GM12878 (cell line): ENCODE results near the gene QPRT. TPM values are rescaled to one million over a fixed set of nuclear protein-coding genes. Genes with fewer than 3 reads are reported as not detected.

ENCODE experiments used
- ATAC-seq: fragments of 200-7000 bp; cut with Tn5 transposase; 3 replicates; pipeline ENCODE4 v1.9.1; 2020; ENCODE audit warnings: mild to moderate bottlenecking, moderate library complexity
- BruUV-seq: library from RNA; stranded (reverse); fragments of 400-500 nt; replicated peaks from 2 replicates; lab custom pipeline; 2021; lab: Mats Ljungman, UMichigan
- CTCF ChIA-PET: fragments of 300-600 bp; sonication (Branson Sonifier 250); formaldehyde crosslinking; extraction: SDS; loops from one replicate; lab custom pipeline; 2021; ENCODE audit warnings: inconsistent platforms; lab: Yijun Ruan, JAX
- POLR2A ChIA-PET: fragments of 350-600 bp; formaldehyde crosslinking; extraction: SDS; loops from one replicate; lab custom pipeline; 2021; ENCODE audit warnings: inconsistent platforms; lab: Charles Lee
- RAD21 ChIA-PET: fragments of 300-600 bp; sonication (Branson Sonifier 250); formaldehyde crosslinking; loops from one replicate; lab custom pipeline; 2023; ENCODE audit warnings: antibody characterized with exemption; ENCODE audit not compliant: unreplicated experiment; lab: Charles Lee
- SMC1A ChIA-PET: fragments of 300-600 bp; sonication (Branson Sonifier 250); formaldehyde crosslinking; loops from one replicate; lab custom pipeline; 2023; ENCODE audit not compliant: unreplicated experiment, uncharacterized antibody; lab: Charles Lee
- DNase-seq: peaks from one replicate; pipeline ENCODE4 v3.0.0-alpha.2; 2011; ENCODE audit warnings: low read depth, low spot score
- FAIRE-seq: peaks from 3 replicates; lab custom pipeline; 2011; peaks lifted over from hg19 to GRCh38; lab: Jason Lieb, UNC
- H2AFZ ChIP-seq: 2 replicates; pipeline ENCODE4 v1.6.0; 2011; ENCODE audit warnings: low read depth, low read length, control low read depth; ENCODE audit not compliant: control insufficient read depth
- H3K27ac ChIP-seq: 2 replicates; pipeline ENCODE4 v1.5.1; 2011; ENCODE audit warnings: control low read depth; ENCODE audit not compliant: control insufficient read depth, insufficient read depth
- H3K27me3 ChIP-seq, 2 experiments: replicated peaks in 1 of 2; 2 replicates each; pipeline versions ENCODE4 v1.6.0 to v1.6.1; 2011; ENCODE audit warnings: low read length in 1 of 2; ENCODE audit not compliant: control insufficient read depth in 2 of 2, insufficient read depth in 2 of 2
- H3K36me3 ChIP-seq, 2 experiments: 2 replicates each; pipeline ENCODE4 v1.5.1; 2011; ENCODE audit warnings: low read length in 1 of 2; ENCODE audit not compliant: control insufficient read depth in 2 of 2, insufficient read depth in 2 of 2
- H3K4me1 ChIP-seq: 2 replicates; pipeline ENCODE4 v1.6.1; 2011; ENCODE audit warnings: mild to moderate bottlenecking, low read length, moderate library complexity, mixed read lengths; ENCODE audit not compliant: control insufficient read depth, insufficient read depth
- H3K4me2 ChIP-seq: 2 replicates; pipeline ENCODE4 v1.6.0; 2011; ENCODE audit warnings: control low read depth; ENCODE audit not compliant: control insufficient read depth, insufficient read depth
- H3K4me3 ChIP-seq: fragments of 200-600 bp; sonication (generic); 2 replicates; pipeline ENCODE4 v1.5.1; 2016
- H3K79me2 ChIP-seq: 2 replicates; pipeline ENCODE4 v1.6.0; 2011; ENCODE audit warnings: low read length; ENCODE audit not compliant: control insufficient read depth, insufficient read depth
- H3K9ac ChIP-seq: 2 replicates; pipeline ENCODE4 v1.8.0; 2011; ENCODE audit warnings: low read length, control low read depth, mixed read lengths; ENCODE audit not compliant: control insufficient read depth, insufficient read depth
- H3K9me3 ChIP-seq: replicated peaks from 3 replicates; pipeline ENCODE4 v1.5.1; 2011; ENCODE audit warnings: mild to moderate bottlenecking, low read length; ENCODE audit not compliant: control insufficient read depth, insufficient read depth
- H4K20me1 ChIP-seq: 2 replicates; pipeline ENCODE4 v1.6.0; 2011; ENCODE audit not compliant: control insufficient read depth, insufficient read depth
- CHD1 ChIP-seq: IDR thresholded peaks from 2 replicates; pipeline ENCODE4 v1.6.1; 2012; ENCODE audit warnings: low read depth, low read length, improper control_type of control experiment
- CREM ChIP-seq: IDR thresholded peaks from 2 replicates; pipeline ENCODE4 v1.6.1; 2014; ENCODE audit warnings: antibody characterized with exemption, low read depth
- E2F4 ChIP-seq: IDR thresholded peaks from 2 replicates; pipeline ENCODE4 v1.6.1; 2012; ENCODE audit warnings: low read depth, low read length, improper control_type of control experiment
- ETV6 ChIP-seq, 2 experiments: fragments of 450-650 bp in 1 of 2; IDR thresholded peaks in 1 of 2; conservative IDR thresholded peaks in 1 of 2; 2 replicates each; pipeline ENCODE4 v1.6.1; 2014; ENCODE audit warnings: antibody characterized with exemption in 1 of 2, borderline replicate concordance in 1 of 2, low read depth in 1 of 2, mild to moderate bottlenecking in 1 of 2, moderate library complexity in 1 of 2
- KLF5 ChIP-seq: fragments of 450-650 bp; IDR thresholded peaks from 2 replicates; pipeline ENCODE4 v1.6.1; 2014; ENCODE audit warnings: mild to moderate bottlenecking; ENCODE audit not compliant: partially characterized antibody
- PML ChIP-seq: IDR thresholded peaks from 2 replicates; pipeline ENCODE4 v1.6.1; 2012; ENCODE audit warnings: low read length, inconsistent platforms
- RUNX3 ChIP-seq: IDR thresholded peaks from 2 replicates; pipeline ENCODE4 v1.6.1; 2012; ENCODE audit warnings: low read length, inconsistent platforms
- SIN3A ChIP-seq: IDR thresholded peaks from 2 replicates; pipeline ENCODE4 v1.6.1; 2012; ENCODE audit warnings: low read depth, low read length, improper control_type of control experiment
- SUZ12 ChIP-seq: fragments of 200-600 bp; sonication (generic); IDR thresholded peaks from one replicate; pipeline ENCODE4 v1.6.1; 2018; ENCODE audit warnings: antibody characterized with exemption, mild to moderate bottlenecking; ENCODE audit not compliant: unreplicated experiment
- TBL1XR1 ChIP-seq: IDR thresholded peaks from 2 replicates; pipeline ENCODE4 v1.6.1; 2012; ENCODE audit warnings: low read depth, low read length, improper control_type of control experiment
- WRNIP1 ChIP-seq: IDR thresholded peaks from 2 replicates; pipeline ENCODE4 v1.6.1; 2011; ENCODE audit warnings: low read depth, low read length, improper control_type of control experiment, borderline replicate concordance
- ZNF384 ChIP-seq: IDR thresholded peaks from 2 replicates; pipeline ENCODE4 v1.6.1; 2012; ENCODE audit warnings: low read depth, mild to moderate bottlenecking, low read length, improper control_type of control experiment, borderline replicate concordance
- ZZZ3 ChIP-seq: IDR thresholded peaks from 2 replicates; pipeline ENCODE4 v1.6.1; 2011; ENCODE audit warnings: low read depth; ENCODE audit not compliant: control insufficient read depth, insufficient read length
- WGBS: methylation state at CpG from one replicate; pipeline ENCODE4 v1.1.6; 2016; ENCODE audit warnings: low lambda C conversion rate; ENCODE audit not compliant: insufficient replicate concordance, insufficient coverage; ENCODE audit errors: missing lambda C conversion rate; 5-methylcytosine and 5-hydroxymethylcytosine counted together
- in situ Hi-C: fragments of 300-500 bp; cut with MboI; formaldehyde crosslinking; loops from 9 replicates; pipeline ENCODE4 v1.14.3; 2018; ENCODE audit warnings: mixed read lengths
- intact Hi-C: fragments of 100-400 bp; cut with micrococcal nuclease; formaldehyde crosslinking; loops from one replicate; pipeline ENCODE4 v1.14.2; 2022; ENCODE audit not compliant: unreplicated experiment
- polyA plus RNA-seq, 11 experiments: library from polyadenylated mRNA; depleted of rRNA in 4 of 11; unstranded in 6 of 11; stranded (reverse) in 5 of 11; fragments of >200 nt; fragmentation: Nextera tagmentation in 4 of 11; fragmentation: Illumina TruSeq in 1 of 11; extraction: Ambion mirVana in 4 of 11; extraction: Trizol in 1 of 11; gene quantifications; 1 replicate in 1 of 11; 2 replicates in 10 of 11; pipeline versions ENCODE4 v1.2.1 to v1.2.3, GENCODE V29; 2011 to 2016; ENCODE audit warnings: inconsistent platforms in 2 of 11, missing spikeins in 2 of 11, low read depth in 1 of 11
- total RNA-seq, 4 experiments: library from RNA; depleted of rRNA in 3 of 4; stranded (reverse); fragments of >200 nt in 3 of 4; fragmentation: Illumina TruSeq in 1 of 4; extraction: Trizol in 1 of 4; gene quantifications; 2 replicates each; pipeline versions ENCODE4 v1.2.1 to v1.2.3, GENCODE V29; 2013 to 2021

QPRT gene
- total and polyA plus RNA-seq, 10 of the 15 experiments (the other 5 are each of a cell fraction or from before 2014, with no cell fraction given): 2.7 to 43.0 (median 31.3) TPM

- no peak for DNase-seq
- in situ Hi-C loops: no loop called here
- Histone ChIP-seq H3K27ac (no peak overlapping the region), H3K4me1 (peaks cover 21% of the 10 kb centered on the region)
- intact Hi-C loops: no loop called here
- 93% methylated on average over 9 of the region's 9 CpGs for WGBS
- TF ChIP-seq ZZZ3: no peak
- no peak for TF ChIP-seq ZNF384
- TF ChIP-seq, all 136 proteins: peak for 0
- H3K36me3 ChIP-seq: peaks cover 0 to 2% of the 10 kb centered on the region in 2 experiments; a peak in 3 of 4 replicates
- no peak overlapping the region for H3K9ac ChIP-seq
- ChIA-PET RAD21 (interaction anchor here (0.7 to 1.0 kb wide), 2 partner anchors 8 to 20 kb away, joined by 3 read pairs; no protein-coding TSS in a partner anchor), CTCF (interaction anchor here (1.0 to 2.1 kb wide), 3 partner anchors 11 to 17 kb away, joined by 3 to 5 read pairs (median 3); no protein-coding TSS in a partner anchor), SMC1A (no interaction called here), POLR2A (interaction anchor here (1.2 to 1.5 kb wide), 2 partner anchors 19 to 21 kb away, joined by 3 to 4 read pairs; partner anchors contain the start of gene SPN)
- FAIRE-seq (no peak), ATAC-seq (no peak)
- H4K20me1 ChIP-seq: no peaks in the 10 kb centered on the region
- no peak overlapping the region for H2AFZ ChIP-seq
- no peak overlapping the region for H3K4me3 ChIP-seq
- no peaks in the 10 kb centered on the region for H3K9me3 ChIP-seq
- H3K4me2 ChIP-seq: no peak overlapping the region
- no TSS peak for BruUV-seq
- peaks cover 14% of the 10 kb centered on the region for H3K79me2 ChIP-seq
- no peaks in the 10 kb centered on the region for H3K27me3 ChIP-seq
These were observed 4.6 kb downstream of the QPRT start for GRCh38 chr16:29683543-29684090.

GRCh38 chr16:29684679-29685078, 5.7 kb downstream of the QPRT start:
- CTCF ChIA-PET: interaction anchor here (2.1 to 2.5 kb wide), 2 partner anchors 11 to 15 kb away, joined by 5 to 6 read pairs; no protein-coding TSS in a partner anchor
- FAIRE-seq (no peak), ATAC-seq (no peak), DNase-seq (no peak)
- POLR2A ChIA-PET: interaction anchor here (1.5 kb wide), 1 partner anchor 22 kb away, joined by 3 read pairs; the partner anchor contains the start of gene SPN
- BruUV-seq: no TSS peak
- RAD21 ChIA-PET: interaction anchor here (1.0 kb wide), 1 partner anchor 40 kb away, joined by 3 read pairs; no protein-coding TSS in a partner anchor
- no peaks in the 10 kb centered on the region for H3K27me3 ChIP-seq
- in situ Hi-C loops: no loop called here
- peaks cover 20% of the 10 kb centered on the region for H3K4me1 ChIP-seq
- intact Hi-C loops: no loop called here
- H3K4me2 ChIP-seq: no peak overlapping the region
- H3K4me3 ChIP-seq: no peak overlapping the region
- 96% methylated on average over 10 of the region's 10 CpGs for WGBS
- peaks cover 6% of the 10 kb centered on the region for H3K79me2 ChIP-seq
- no peaks in the 10 kb centered on the region for H4K20me1 ChIP-seq
- no peak overlapping the region for H2AFZ ChIP-seq
- H3K36me3 ChIP-seq: peaks cover 0 to 2% of the 10 kb centered on the region in 2 experiments; a peak in 3 of 4 replicates
- H3K9ac ChIP-seq: no peak overlapping the region
- SMC1A ChIA-PET: interaction anchor here (0.8 to 1.3 kb wide), 4 partner anchors 8 to 43 kb away, joined by 3 to 9 read pairs (median 4); no protein-coding TSS in a partner anchor
- H3K27ac ChIP-seq: no peak overlapping the region
- H3K9me3 ChIP-seq: no peaks in the 10 kb centered on the region
- no peak for TF ChIP-seq E2F4
- TF ChIP-seq PML: no peak
- no peak for TF ChIP-seq RUNX3
- TF ChIP-seq SIN3A: no peak
- no peak for TF ChIP-seq CREM
- TF ChIP-seq CHD1: no peak
- no peak for TF ChIP-seq TBL1XR1
- no peak for TF ChIP-seq KLF5
- TF ChIP-seq WRNIP1: no peak
- no peak for TF ChIP-seq SUZ12
- TF ChIP-seq ETV6 (conservative IDR thresholded peaks at IDR 0.05 in 1 of 2, IDR thresholded peaks at IDR 0.05 in 1 of 2; ENCODE audit: borderline replicate concordance in 1 of 2, low read depth in 1 of 2): no peak
